Spleen (tissue), 7 donors: ENCODE measurements around the gene KRT6B.

Experiments used
- CTCF ChIP-seq, 11 experiments: fragments of 200-600 bp in 7 of 11; fragments of 450-650 bp in 4 of 11; sonication (generic) in 4 of 11; IDR thresholded peaks in 8 of 11; conservative IDR thresholded peaks in 3 of 11; 1 replicate in 7 of 11; 2 replicates in 4 of 11; pipeline versions ENCODE4 v1.4.0 to v1.8.0; 2016 to 2021; ENCODE audit warnings: antibody characterized with exemption in 11 of 11, inconsistent platforms in 4 of 11, mild to moderate bottlenecking in 1 of 11
- POLR2A ChIP-seq, 3 donors: fragments of 450-650 bp; IDR thresholded peaks; one replicate each; pipeline ENCODE4 v1.5.1; 2017; ENCODE audit warnings: antibody characterized with exemption in 3 of 3, mild to moderate bottlenecking in 1 of 3
- donor health status: DM: no; HTN: no; CAD: no; lungs with moderate emphysema.
- donor health status: DM: no; HTN: no; CAD: no.
- donor health status: DM: no; HTN: no; CAD: no.

GRCh38 chr12:52444647-52445595 lies 7.0 kb downstream of the KRT6B start:
- no peak for TF ChIP-seq CTCF (IDR thresholded peaks at IDR 0.05 in 8 of 11, conservative IDR thresholded peaks at IDR 0.05 in 3 of 11)
- TF ChIP-seq POLR2A (IDR thresholded peaks at IDR 0.05), result no peak
